GM19240 (cell line): ENCODE results near the gene SFR1.
"Not testable (repeated sequence)": the region's sequence is repeated elsewhere in the genome, so short reads cannot be mapped to it uniquely, and the experiment has no call there.

ENCODE experiments used
- DNase-seq: peaks from one replicate; pipeline ENCODE4 v3.0.0; 2011; ENCODE audit warnings: low spot score; ENCODE audit not compliant: insufficient read length

SFR1 gene

DNA sequence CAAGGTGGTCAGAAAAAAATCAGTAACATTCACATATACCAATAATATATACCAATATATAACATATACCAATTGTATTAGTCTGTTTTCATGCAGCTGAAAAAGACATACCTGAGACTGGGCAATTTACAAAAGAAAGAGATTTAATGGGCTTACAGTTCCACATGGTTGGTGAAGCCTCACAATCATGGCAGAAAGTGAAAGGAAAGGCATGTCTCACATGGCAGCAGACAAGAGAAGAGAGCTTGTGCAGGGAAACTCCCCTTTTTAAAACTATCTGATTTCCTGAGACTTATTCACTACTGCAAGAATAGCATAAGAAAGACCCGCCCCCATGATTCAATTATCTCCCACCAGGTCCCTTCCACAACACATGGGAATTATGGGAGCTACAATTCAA lies 52.2 kb downstream of the SFR1 start:
- DNase-seq: not testable (repeated sequence)
